H1 (cell line): ENCODE results near the gene USP6. TPM values are rescaled to one million over a fixed set of nuclear protein-coding genes. Genes with fewer than 3 reads are reported as not detected.

ENCODE experiments used
- CTCF ChIA-PET: fragments of 300-600 bp; sonication (Branson Sonifier 250); formaldehyde crosslinking; loops from one replicate; lab custom pipeline; 2021; ENCODE audit not compliant: partially characterized antibody; lab: Charles Lee
- POLR2A ChIA-PET: fragments of 300-600 bp; sonication (Branson Sonifier 250); formaldehyde crosslinking; loops from one replicate; lab custom pipeline; 2021; ENCODE audit warnings: inconsistent platforms; ENCODE audit not compliant: partially characterized antibody; lab: Charles Lee
- DNase-seq, 2 experiments: peaks; one replicate each; pipeline versions ENCODE4 v3.0.0 to v3.0.0-alpha.2; 2010 to 2022; ENCODE audit warnings: low spot score in 2 of 2, low read depth in 1 of 2, mixed read lengths in 1 of 2
- FAIRE-seq: peaks from 2 replicates; lab custom pipeline; 2011; peaks lifted over from hg19 to GRCh38; lab: Jason Lieb, UNC
- H2AFZ ChIP-seq: 2 replicates; pipeline ENCODE4 v1.8.1; 2012; ENCODE audit warnings: low read length, inconsistent platforms
- H2AK5ac ChIP-seq: 2 replicates; pipeline ENCODE4 v1.6.1; 2013; ENCODE audit warnings: low read depth, low read length
- H2BK120ac ChIP-seq: replicated peaks from 2 replicates; pipeline ENCODE3; 2013; ENCODE audit warnings: low read depth, low read length, inconsistent platforms
- H2BK12ac ChIP-seq: 2 replicates; pipeline ENCODE4 v1.6.1; 2013; ENCODE audit warnings: low read depth, low read length
- H2BK15ac ChIP-seq: 2 replicates; pipeline ENCODE4 v1.6.1; 2013; ENCODE audit warnings: low read length
- H2BK20ac ChIP-seq: 2 replicates; pipeline ENCODE4 v1.6.1; 2013; ENCODE audit warnings: low read length
- H2BK5ac ChIP-seq: 2 replicates; pipeline ENCODE4 v1.6.1; 2013; ENCODE audit warnings: low read depth, low read length
- H3K14ac ChIP-seq: 2 replicates; pipeline ENCODE4 v1.6.1; 2013; ENCODE audit warnings: inconsistent platforms; ENCODE audit not compliant: insufficient read length
- H3K18ac ChIP-seq: 2 replicates; pipeline ENCODE4 v1.6.1; 2013; ENCODE audit warnings: low read length; ENCODE audit errors: extremely low read depth
- H3K23ac ChIP-seq: 2 replicates; pipeline ENCODE4 v1.6.1; 2013; ENCODE audit warnings: inconsistent platforms; ENCODE audit not compliant: insufficient read length
- H3K23me2 ChIP-seq: 2 replicates; pipeline ENCODE4 v1.6.1; 2013; ENCODE audit warnings: low read depth, low read length
- H3K27ac ChIP-seq: 2 replicates; pipeline ENCODE4 v1.6.1; 2011; ENCODE audit warnings: low read depth, low read length, inconsistent platforms
- H3K27me3 ChIP-seq, 4 experiments: replicated peaks in 1 of 4; 1 replicate in 1 of 4; 2 replicates in 3 of 4; pipeline versions ENCODE4 v1.6.1 to v1.8.1; 2011 to 2013; ENCODE audit warnings: low read length in 3 of 4, mild to moderate bottlenecking in 3 of 4, inconsistent platforms in 2 of 4, mixed read lengths in 2 of 4, moderate library complexity in 1 of 4; ENCODE audit not compliant: control insufficient read depth in 3 of 4, insufficient read depth in 3 of 4; ENCODE audit errors: extremely low read depth in 1 of 4
- H3K36me3 ChIP-seq, 4 experiments: 2 replicates each; pipeline versions ENCODE4 v1.6.1 to v1.8.1; 2011 to 2013; ENCODE audit warnings: mild to moderate bottlenecking in 4 of 4, low read length in 3 of 4, moderate library complexity in 2 of 4, control low read depth in 1 of 4, inconsistent platforms in 1 of 4; ENCODE audit not compliant: insufficient read depth in 4 of 4, control insufficient read depth in 2 of 4
- H3K4ac ChIP-seq: replicated peaks from 2 replicates; pipeline ENCODE3; 2013; ENCODE audit warnings: low read length, low read depth, mixed read lengths, inconsistent platforms; ENCODE audit not compliant: insufficient read length
- H3K4me1 ChIP-seq, 4 experiments: replicated peaks in 1 of 4; 1 replicate in 1 of 4; 2 replicates in 3 of 4; pipeline versions ENCODE4 v1.6.1 to v1.8.1; 2011 to 2013; ENCODE audit warnings: low read length in 3 of 4, inconsistent platforms in 2 of 4, mixed read lengths in 1 of 4; ENCODE audit not compliant: insufficient read depth in 4 of 4, control insufficient read depth in 3 of 4
- H3K4me2 ChIP-seq, 2 experiments: 2 replicates each; pipeline versions ENCODE4 v1.6.1 to v1.8.1; 2011 to 2013; ENCODE audit warnings: low read depth in 2 of 2, low read length in 2 of 2, control low read depth in 1 of 2, inconsistent platforms in 1 of 2, mild to moderate bottlenecking in 1 of 2; ENCODE audit not compliant: insufficient read depth in 1 of 2
- H3K4me3 ChIP-seq, 4 experiments: fragments of 200-600, 300-600 bp in 1 of 4; sonication (generic), shearing (Covaris generic), sonication (Bioruptor Twin) in 1 of 4; 2 replicates each; pipeline versions ENCODE4 v1.5.1 to v1.8.1; 2011 to 2016; ENCODE audit warnings: low read length in 4 of 4, low read depth in 3 of 4, control low read depth in 2 of 4, inconsistent platforms in 2 of 4, mild to moderate bottlenecking in 2 of 4, mixed read lengths in 1 of 4, moderate library complexity in 1 of 4; ENCODE audit not compliant: insufficient read depth in 2 of 4; ENCODE audit errors: extremely low read depth in 1 of 4
- H3K56ac ChIP-seq: replicated peaks from 2 replicates; pipeline ENCODE3; 2013; ENCODE audit warnings: low read depth, mild to moderate bottlenecking, mixed read lengths, low read length, inconsistent platforms; ENCODE audit not compliant: insufficient read length
- H3K79me1 ChIP-seq: 2 replicates; pipeline ENCODE4 v1.6.1; 2013; ENCODE audit warnings: low read depth, low read length, control low read depth
- H3K79me2 ChIP-seq, 2 experiments: 2 replicates each; pipeline versions ENCODE4 v1.6.1 to v1.8.1; 2012 to 2013; ENCODE audit warnings: low read length in 2 of 2, mild to moderate bottlenecking in 2 of 2, inconsistent platforms in 1 of 2; ENCODE audit not compliant: insufficient read depth in 2 of 2, control insufficient read depth in 1 of 2
- H3K9ac ChIP-seq, 4 experiments: replicated peaks in 1 of 4; 1 replicate in 1 of 4; 2 replicates in 3 of 4; pipeline versions ENCODE4 v1.6.1 to v1.8.1; 2011 to 2013; ENCODE audit warnings: low read depth in 3 of 4, low read length in 3 of 4, control low read depth in 2 of 4, mild to moderate bottlenecking in 2 of 4, moderate library complexity in 2 of 4, inconsistent platforms in 1 of 4; ENCODE audit errors: extremely low read depth in 1 of 4
- H3K9me3 ChIP-seq, 2 experiments: 2 replicates each; pipeline versions ENCODE4 v1.6.1 to v1.8.1; 2012 to 2013; ENCODE audit warnings: mild to moderate bottlenecking in 2 of 2, moderate library complexity in 2 of 2, control low read depth in 1 of 2, inconsistent platforms in 1 of 2, low read depth in 1 of 2, low read length in 1 of 2, mixed read lengths in 1 of 2; ENCODE audit not compliant: insufficient read depth in 2 of 2
- H4K20me1 ChIP-seq, 2 experiments: replicated peaks in 1 of 2; 2 replicates each; pipeline versions ENCODE3 to v1.8.1; 2011 to 2013; ENCODE audit warnings: inconsistent platforms in 2 of 2, low read length in 2 of 2, mild to moderate bottlenecking in 1 of 2; ENCODE audit not compliant: insufficient read depth in 2 of 2, control insufficient read depth in 1 of 2
- H4K5ac ChIP-seq: 2 replicates; pipeline ENCODE4 v1.6.1; 2013; ENCODE audit warnings: low read length, low read depth, mixed read lengths, inconsistent platforms; ENCODE audit not compliant: insufficient read length
- H4K8ac ChIP-seq: 2 replicates; pipeline ENCODE4 v1.8.0; 2013; ENCODE audit warnings: mild to moderate bottlenecking, moderate library complexity, low read length, inconsistent platforms; ENCODE audit not compliant: insufficient read depth; ENCODE audit errors: extremely low read depth
- H4K91ac ChIP-seq: replicated peaks from 2 replicates; pipeline ENCODE3; 2013; ENCODE audit warnings: low read length, mixed read lengths, inconsistent platforms; ENCODE audit not compliant: insufficient read length
- ASH2L ChIP-seq: fragments of 200-600, 300-600 bp; sonication (generic); IDR thresholded peaks from one replicate; pipeline ENCODE4 v1.7.1; 2017; ENCODE audit warnings: low read length
- GTF2F1 ChIP-seq: IDR thresholded peaks from 2 replicates; pipeline ENCODE4 v1.6.1; 2012; ENCODE audit warnings: low read depth, low read length, improper control_type of control experiment, borderline replicate concordance
- JUND ChIP-seq: IDR thresholded peaks from 2 replicates; pipeline ENCODE4 v1.6.1; 2011; ENCODE audit warnings: mild to moderate bottlenecking, improper control_type of control experiment, low read length
- NANOG ChIP-seq: IDR thresholded peaks from 2 replicates; pipeline ENCODE4 v1.6.1; 2011; ENCODE audit warnings: low read length, low read depth, mild to moderate bottlenecking, inconsistent platforms; ENCODE audit not compliant: insufficient read depth, poor library complexity, severe bottlenecking
- RXRA ChIP-seq: IDR thresholded peaks from 2 replicates; pipeline ENCODE4 v1.6.1; 2011; ENCODE audit warnings: low read depth, mild to moderate bottlenecking, low read length, moderate library complexity; ENCODE audit not compliant: insufficient read depth
- SAP30 ChIP-seq: fragments of 300-600 bp; sonication (generic); IDR thresholded peaks from 2 replicates; pipeline ENCODE4 v1.7.1; 2012; ENCODE audit warnings: low read length, moderate library complexity, mild to moderate bottlenecking, inconsistent platforms; ENCODE audit not compliant: insufficient read depth, insufficient replicate concordance
- SIRT6 ChIP-seq: IDR thresholded peaks from one replicate; pipeline ENCODE4 v1.7.1; 2012; ENCODE audit warnings: low read length, inconsistent platforms
- SUZ12 ChIP-seq: fragments of 200-600 bp; sonication (generic); IDR thresholded peaks from 2 replicates; pipeline ENCODE4 v1.6.1; 2012; ENCODE audit warnings: mild to moderate bottlenecking, inconsistent platforms, low read length, moderate library complexity, mixed read lengths
- ZNF274 ChIP-seq: IDR thresholded peaks from 2 replicates; pipeline ENCODE4 v1.7.0; 2012; ENCODE audit warnings: low read length, borderline replicate concordance; ENCODE audit errors: extremely low read depth
- WGBS, 2 experiments: shearing (Covaris generic) in 1 of 2; methylation state at CpG; one replicate each; pipeline versions ENCODE4 v1.1.6 to v1.1.7; 2013 to 2015; ENCODE audit warnings: low lambda C conversion rate in 2 of 2, mixed read lengths in 2 of 2, inconsistent platforms in 1 of 2, low coverage in 1 of 2, missing lambda C conversion rate in 1 of 2; ENCODE audit not compliant: insufficient replicate concordance in 2 of 2, insufficient coverage in 1 of 2, insufficient read length in 1 of 2; ENCODE audit errors: extremely low coverage in 1 of 2, missing lambda C conversion rate in 1 of 2; 5-methylcytosine and 5-hydroxymethylcytosine counted together
- polyA plus RNA-seq, 7 experiments: library from polyadenylated mRNA; depleted of rRNA in 3 of 7; stranded (reverse) in 5 of 7; unstranded in 2 of 7; fragments of >200 nt in 5 of 7; fragments of 200-250 nt in 2 of 7; gene quantifications; 1 replicate in 5 of 7; 2 replicates in 1 of 7; 4 replicates in 1 of 7; pipeline versions ENCODE4 v1.2.1 to v1.2.3, GENCODE V29; 2011 to 2013; ENCODE audit warnings: missing spikeins in 2 of 7, mixed read lengths in 2 of 7
- total RNA-seq: library from RNA; stranded (reverse); fragmentation: NEBNext Ultra II Directional; extraction: Animal tissue kit (Norgen Biotek cat#: 25700); gene quantifications from 2 replicates; pipeline ENCODE4 v1.2.1, GENCODE V29; 2021
- TF ChIP-seq, protein P1 (sequence below): IDR thresholded peaks from 2 replicates; pipeline ENCODE4 v1.6.1; 2012; ENCODE audit warnings: inconsistent platforms
- TF ChIP-seq, protein P2 (sequence below): IDR thresholded peaks from 2 replicates; pipeline ENCODE4 v1.6.1; 2011; ENCODE audit warnings: low read length, improper control_type of control experiment
- TF ChIP-seq, protein P3 (sequence below): IDR thresholded peaks from 2 replicates; pipeline ENCODE4 v1.6.1; 2011; ENCODE audit warnings: low read depth, mild to moderate bottlenecking, low read length; ENCODE audit not compliant: insufficient read depth

Gene USP6
- total and polyA plus RNA-seq, 2 of the 8 experiments (the other 6 are each of a cell fraction or from before 2014, with no cell fraction given): 0.08 to 0.32 TPM

DNA sequence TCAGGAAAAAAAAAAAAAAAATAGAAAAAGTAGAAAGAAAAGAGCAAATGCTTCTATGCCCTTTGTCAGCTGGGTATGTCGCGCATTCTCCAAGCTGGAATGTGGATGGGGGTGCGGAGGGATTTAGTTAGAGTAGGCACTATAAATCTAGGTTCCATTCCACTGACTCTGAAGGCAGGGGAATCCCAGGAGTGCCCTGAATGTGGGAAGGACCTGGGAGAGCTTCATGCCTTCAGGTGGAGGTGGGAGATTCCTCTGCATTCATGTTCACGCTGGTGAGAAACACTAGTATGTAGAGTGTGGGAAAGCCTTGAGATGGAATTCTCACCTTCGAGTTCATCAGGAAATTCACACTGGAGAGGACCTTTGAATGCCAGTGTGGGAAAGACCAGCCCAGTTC lies 16.6 kb upstream of the USP6 start:
- FAIRE-seq (no peak), DNase-seq (no peak)
- Histone ChIP-seq H2BK12ac (no peak overlapping the region), H3K79me2 (no peaks in the 10 kb centered on the region), H3K4ac (no peak overlapping the region), H4K5ac (no peak overlapping the region), H3K14ac (no peak overlapping the region), H4K8ac (no peak overlapping the region), H3K36me3 (peaks cover 0 to 10% (median 2%) of the 10 kb centered on the region in 4 experiments; a peak in 2 of 8 replicates), H4K91ac (no peak overlapping the region), H3K27me3 (peaks cover 0 to 15% (median 9%) of the 10 kb centered on the region in 4 experiments; a peak in 6 of 7 replicates), H2BK5ac (no peak overlapping the region), H3K79me1 (no peaks in the 10 kb centered on the region), H3K4me1 (no peaks in the 10 kb centered on the region), H2BK20ac (no peak overlapping the region), H2BK15ac (no peak overlapping the region), H3K23ac (no peak overlapping the region), H3K9me3 (peaks cover 18 to 28% of the 10 kb centered on the region in 2 experiments), H2BK120ac (no peak overlapping the region), H3K27ac (no peak overlapping the region), H3K18ac (no peak overlapping the region), H3K4me3 (no peak overlapping the region), H2AK5ac (no peak overlapping the region), H3K4me2 (no peak overlapping the region), H4K20me1 (no peaks in the 10 kb centered on the region), H3K23me2 (peaks cover 6% of the 10 kb centered on the region; the same call in 1 of the 2 replicates), H2AFZ (no peak overlapping the region), H3K9ac (no peak overlapping the region), H3K56ac (no peak overlapping the region)
- CTCF ChIA-PET: interaction anchor here (1.1 kb wide), 1 partner anchor 11 kb away, joined by 4 read pairs; no protein-coding TSS in a partner anchor
- POLR2A ChIA-PET: interaction anchor here (0.6 to 1.0 kb wide), 2 partner anchors 8 to 12 kb away, joined by 4 to 5 read pairs; partner anchors contain the start of gene ZNF232
- WGBS, 2 experiments: 84% methylated on average over 5 of the region's 5 CpGs; no CpG with 5 or more reads in 1 of the 2 experiments
- TF ChIP-seq, protein P1, sequence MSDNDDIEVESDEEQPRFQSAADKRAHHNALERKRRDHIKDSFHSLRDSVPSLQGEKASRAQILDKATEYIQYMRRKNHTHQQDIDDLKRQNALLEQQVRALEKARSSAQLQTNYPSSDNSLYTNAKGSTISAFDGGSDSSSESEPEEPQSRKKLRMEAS: no peak
- TF ChIP-seq, protein P2, sequence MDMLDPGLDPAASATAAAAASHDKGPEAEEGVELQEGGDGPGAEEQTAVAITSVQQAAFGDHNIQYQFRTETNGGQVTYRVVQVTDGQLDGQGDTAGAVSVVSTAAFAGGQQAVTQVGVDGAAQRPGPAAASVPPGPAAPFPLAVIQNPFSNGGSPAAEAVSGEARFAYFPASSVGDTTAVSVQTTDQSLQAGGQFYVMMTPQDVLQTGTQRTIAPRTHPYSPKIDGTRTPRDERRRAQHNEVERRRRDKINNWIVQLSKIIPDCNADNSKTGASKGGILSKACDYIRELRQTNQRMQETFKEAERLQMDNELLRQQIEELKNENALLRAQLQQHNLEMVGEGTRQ: no peak
- TF ChIP-seq JUND (no peak), SIRT6 (no peak), RXRA (no peak), ASH2L (no peak), ZNF274 (no peak), SAP30 (no peak), SUZ12 (no peak), GTF2F1 (no peak), NANOG (no peak)
- TF ChIP-seq, protein P3, sequence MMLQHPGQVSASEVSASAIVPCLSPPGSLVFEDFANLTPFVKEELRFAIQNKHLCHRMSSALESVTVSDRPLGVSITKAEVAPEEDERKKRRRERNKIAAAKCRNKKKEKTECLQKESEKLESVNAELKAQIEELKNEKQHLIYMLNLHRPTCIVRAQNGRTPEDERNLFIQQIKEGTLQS: no peak
